ENCODE measurements around the gene F5.
A peak's percentile ranks its signal among the peaks of the same experiment; 100 is the strongest.

The F5 gene

GRCh38 chr1:169586395-169587255, at the start of gene F5:
Gene F5, minus strand, starts transcription at chr1:169586481. Its CDS starts 95 bp downstream, at chr1:169586386.
- H3K4me3 Mint-ChIP-seq = peak within 1 kb of the TSS; percentile 66
- no peak within 1 kb of the TSS for H3K27ac Mint-ChIP-seq
- intact Hi-C loops (cut with micrococcal nuclease) = no loop called here
- no peaks in the 10 kb centered on the region for H3K9me3 Mint-ChIP-seq
- H3K36me3 Mint-ChIP-seq (ENCODE audit: low read depth) = no peaks in the 10 kb centered on the region
- peaks cover 11% of the 10 kb centered on the region for H3K4me1 Mint-ChIP-seq (ENCODE audit: low read depth)
- no peaks in the 10 kb centered on the region for H3K27me3 Mint-ChIP-seq

GRCh38 chr1:169634877-169635276, 48.6 kb upstream of the F5 start:
- H3K36me3 Mint-ChIP-seq (ENCODE audit: low read depth) = peaks cover 9% of the 10 kb centered on the region
- intact Hi-C loops (cut with micrococcal nuclease) = no loop called here
- H3K27me3 Mint-ChIP-seq = no peaks in the 10 kb centered on the region
- peaks cover 47% of the 10 kb centered on the region for H3K9me3 Mint-ChIP-seq
- H3K4me3 Mint-ChIP-seq = no peak overlapping the region
- no peak overlapping the region for H3K27ac Mint-ChIP-seq
- peaks cover 5% of the 10 kb centered on the region for H3K4me1 Mint-ChIP-seq (ENCODE audit: low read depth)

- H3K36me3 Mint-ChIP-seq (ENCODE audit: low read depth) = peaks cover 9% of the 10 kb centered on the region
- H3K27me3 Mint-ChIP-seq = no peaks in the 10 kb centered on the region
- intact Hi-C loops (cut with micrococcal nuclease) = no loop called here
- H3K27ac Mint-ChIP-seq = no peak overlapping the region
- H3K9me3 Mint-ChIP-seq = peaks cover 47% of the 10 kb centered on the region
- peaks cover 8% of the 10 kb centered on the region for H3K4me1 Mint-ChIP-seq (ENCODE audit: low read depth)
- no peak overlapping the region for H3K4me3 Mint-ChIP-seq
Observed at GRCh38 chr1:169634145-169634544, 47.9 kb upstream of the F5 start.

GRCh38 chr1:169631249-169631648, 45.0 kb upstream of the F5 start:
- Mint-ChIP-seq H3K9me3 (peaks cover 33% of the 10 kb centered on the region), H3K4me3 (no peak overlapping the region), H3K36me3 (ENCODE audit: low read depth) (peaks cover 9% of the 10 kb centered on the region), H3K27me3 (no peaks in the 10 kb centered on the region), H3K4me1 (ENCODE audit: low read depth) (peaks cover 21% of the 10 kb centered on the region), H3K27ac (no peak overlapping the region)
- intact Hi-C loops (cut with micrococcal nuclease) = no loop called here

GRCh38 chr1:169630006-169630405, 43.7 kb upstream of the F5 start, which contains the start of gene SELP:
Gene SELP, minus strand, starts transcription at chr1:169630124. Its CDS starts 50 bp downstream, at chr1:169630074.
- H3K27me3 Mint-ChIP-seq = no peaks in the 10 kb centered on the region
- no peak within 1 kb of the TSS for H3K4me3 Mint-ChIP-seq
- intact Hi-C loops (cut with micrococcal nuclease) = no loop called here
- peaks cover 24% of the 10 kb centered on the region for H3K9me3 Mint-ChIP-seq
- no peak within 1 kb of the TSS for H3K27ac Mint-ChIP-seq
- H3K4me1 Mint-ChIP-seq (ENCODE audit: low read depth) = peaks cover 32% of the 10 kb centered on the region
- peaks cover 9% of the 10 kb centered on the region for H3K36me3 Mint-ChIP-seq (ENCODE audit: low read depth)

GRCh38 chr1:169624912-169625311, 38.6 kb upstream of the F5 start:
- H3K4me3 Mint-ChIP-seq = no peak overlapping the region
- peak overlapping the region; percentile 3 for H3K27ac Mint-ChIP-seq
- H3K36me3 Mint-ChIP-seq (ENCODE audit: low read depth) = no peaks in the 10 kb centered on the region
- intact Hi-C loops (cut with micrococcal nuclease) = no loop called here
- H3K27me3 Mint-ChIP-seq = no peaks in the 10 kb centered on the region
- H3K4me1 Mint-ChIP-seq (ENCODE audit: low read depth) = peaks cover 35% of the 10 kb centered on the region
- H3K9me3 Mint-ChIP-seq = no peaks in the 10 kb centered on the region

GRCh38 chr1:169624122-169624521, 37.8 kb upstream of the F5 start:
- Mint-ChIP-seq H3K4me3 (no peak overlapping the region), H3K36me3 (ENCODE audit: low read depth) (no peaks in the 10 kb centered on the region), H3K27ac (no peak overlapping the region), H3K9me3 (no peaks in the 10 kb centered on the region), H3K27me3 (no peaks in the 10 kb centered on the region), H3K4me1 (ENCODE audit: low read depth) (peaks cover 32% of the 10 kb centered on the region)
- intact Hi-C loops (cut with micrococcal nuclease) = no loop called here

- Mint-ChIP-seq H3K27me3 (no peaks in the 10 kb centered on the region), H3K4me3 (no peak overlapping the region), H3K27ac (no peak overlapping the region), H3K36me3 (ENCODE audit: low read depth) (no peaks in the 10 kb centered on the region), H3K9me3 (no peaks in the 10 kb centered on the region), H3K4me1 (ENCODE audit: low read depth) (peaks cover 25% of the 10 kb centered on the region)
- intact Hi-C loops (cut with micrococcal nuclease) = no loop called here
Observed at GRCh38 chr1:169623132-169623926, 37.0 kb upstream of the F5 start.

GRCh38 chr1:169620565-169620964, 34.3 kb upstream of the F5 start:
- no peaks in the 10 kb centered on the region for H3K27me3 Mint-ChIP-seq
- H3K27ac Mint-ChIP-seq = no peak overlapping the region
- no peaks in the 10 kb centered on the region for H3K36me3 Mint-ChIP-seq (ENCODE audit: low read depth)
- no peaks in the 10 kb centered on the region for H3K9me3 Mint-ChIP-seq
- no peak overlapping the region for H3K4me3 Mint-ChIP-seq
- H3K4me1 Mint-ChIP-seq (ENCODE audit: low read depth) = peaks cover 14% of the 10 kb centered on the region
- intact Hi-C loops (cut with micrococcal nuclease) = no loop called here

GRCh38 chr1:169618367-169618766, 32.1 kb upstream of the F5 start:
- H3K27me3 Mint-ChIP-seq = no peaks in the 10 kb centered on the region
- no peaks in the 10 kb centered on the region for H3K9me3 Mint-ChIP-seq
- no peak overlapping the region for H3K27ac Mint-ChIP-seq
- H3K4me1 Mint-ChIP-seq (ENCODE audit: low read depth) = peaks cover 13% of the 10 kb centered on the region
- no peak overlapping the region for H3K4me3 Mint-ChIP-seq
- intact Hi-C loops (cut with micrococcal nuclease) = no loop called here
- H3K36me3 Mint-ChIP-seq (ENCODE audit: low read depth) = no peaks in the 10 kb centered on the region

- H3K27ac Mint-ChIP-seq = no peak overlapping the region
- intact Hi-C loops (cut with micrococcal nuclease) = no loop called here
- H3K9me3 Mint-ChIP-seq = no peaks in the 10 kb centered on the region
- no peaks in the 10 kb centered on the region for H3K27me3 Mint-ChIP-seq
- H3K4me1 Mint-ChIP-seq (ENCODE audit: low read depth) = peaks cover 28% of the 10 kb centered on the region
- H3K4me3 Mint-ChIP-seq = no peak overlapping the region
- H3K36me3 Mint-ChIP-seq (ENCODE audit: low read depth) = no peaks in the 10 kb centered on the region
Observed at GRCh38 chr1:169615803-169616202, 29.5 kb upstream of the F5 start.

GRCh38 chr1:169610858-169611257, 24.6 kb upstream of the F5 start:
- intact Hi-C loops (cut with micrococcal nuclease) = no loop called here
- Mint-ChIP-seq H3K36me3 (ENCODE audit: low read depth) (no peaks in the 10 kb centered on the region), H3K4me1 (ENCODE audit: low read depth) (peaks cover 66% of the 10 kb centered on the region), H3K27ac (no peak overlapping the region), H3K4me3 (no peak overlapping the region), H3K9me3 (no peaks in the 10 kb centered on the region), H3K27me3 (no peaks in the 10 kb centered on the region)

- H3K36me3 Mint-ChIP-seq (ENCODE audit: low read depth) = no peaks in the 10 kb centered on the region
- intact Hi-C loops (cut with micrococcal nuclease) = no loop called here
- peaks cover 61% of the 10 kb centered on the region for H3K4me1 Mint-ChIP-seq (ENCODE audit: low read depth)
- no peaks in the 10 kb centered on the region for H3K27me3 Mint-ChIP-seq
- H3K9me3 Mint-ChIP-seq = no peaks in the 10 kb centered on the region
- H3K27ac Mint-ChIP-seq = no peak overlapping the region
- H3K4me3 Mint-ChIP-seq = no peak overlapping the region
Observed at GRCh38 chr1:169610108-169610507, 23.8 kb upstream of the F5 start.

GRCh38 chr1:169608226-169608625, 21.9 kb upstream of the F5 start:
- H3K9me3 Mint-ChIP-seq = no peaks in the 10 kb centered on the region
- no peaks in the 10 kb centered on the region for H3K27me3 Mint-ChIP-seq
- intact Hi-C loops (cut with micrococcal nuclease) = loop anchor here (10.0 kb wide), 1 partner anchor 47 kb away; no protein-coding TSS in a partner anchor
- H3K36me3 Mint-ChIP-seq (ENCODE audit: low read depth) = no peaks in the 10 kb centered on the region
- H3K27ac Mint-ChIP-seq = no peak overlapping the region
- no peak overlapping the region for H3K4me3 Mint-ChIP-seq
- H3K4me1 Mint-ChIP-seq (ENCODE audit: low read depth) = peaks cover 70% of the 10 kb centered on the region
